GM21390 (cell line): Measurements from ENCODE around the gene PPIP5K1.

ENCODE experiments used
- ATAC-seq: cut with Tn5 transposase; IDR thresholded peaks from one replicate; pipeline ENCODE4 v1.9.1; 2021; ENCODE audit not compliant: unreplicated experiment

The PPIP5K1 gene

GRCh38 chr15:43492673-43493601 is 97.1 kb downstream of the PPIP5K1 start, which contains the start of gene TP53BP1:
Gene TP53BP1, minus strand, starts transcription at chr15:43493156. Its CDS starts 113 bp downstream, at chr15:43493043.
- peak; percentile 93 for ATAC-seq

- ATAC-seq: no peak
Measured at GRCh38 chr15:43492266-43492665, 97.7 kb downstream of the PPIP5K1 start.

- no peak for ATAC-seq
Measured at GRCh38 chr15:43489191-43489590, 100.8 kb downstream of the PPIP5K1 start.

- ATAC-seq: no peak
Measured at GRCh38 chr15:43488790-43489189, 101.2 kb downstream of the PPIP5K1 start.

GRCh38 chr15:43487271-43487895 is 102.6 kb downstream of the PPIP5K1 start:
- ATAC-seq: no peak

GRCh38 chr15:43484455-43484854 is 105.6 kb downstream of the PPIP5K1 start:
- ATAC-seq: no peak
